ENCODE measurements around the gene SLC17A7.
A peak's percentile ranks its signal among the peaks of the same experiment; 100 is the strongest.

SLC17A7 gene

GRCh38 chr19:49443366-49444099 lies 2.2 kb upstream of the SLC17A7 start:
- peak; percentile 95 for DNase-seq

GRCh38 chr19:49442771-49443365 lies 1.5 kb upstream of the SLC17A7 start:
- DNase-seq: peak; percentile 63

DNA sequence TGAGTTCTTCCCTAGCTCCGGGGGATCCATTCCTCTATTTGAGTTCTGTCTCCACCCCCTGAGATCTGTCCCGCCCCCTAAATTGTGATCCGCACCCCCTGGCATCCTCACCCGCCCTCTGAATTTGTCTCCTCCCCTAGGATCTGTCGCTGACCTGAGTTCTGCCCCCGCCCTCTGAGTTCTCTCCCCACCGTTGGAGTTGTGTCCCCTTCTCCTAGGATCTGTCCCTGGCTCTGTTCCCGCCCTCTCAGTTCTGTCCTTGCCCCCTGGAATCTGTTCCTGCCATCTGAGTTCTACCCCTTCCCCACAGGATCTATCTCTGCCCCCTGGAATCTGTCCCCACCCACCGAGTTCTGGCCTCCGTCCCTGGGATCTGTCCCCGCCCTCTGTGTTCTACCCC lies 1.0 kb upstream of the SLC17A7 start:
- DNase-seq: no peak

DNA sequence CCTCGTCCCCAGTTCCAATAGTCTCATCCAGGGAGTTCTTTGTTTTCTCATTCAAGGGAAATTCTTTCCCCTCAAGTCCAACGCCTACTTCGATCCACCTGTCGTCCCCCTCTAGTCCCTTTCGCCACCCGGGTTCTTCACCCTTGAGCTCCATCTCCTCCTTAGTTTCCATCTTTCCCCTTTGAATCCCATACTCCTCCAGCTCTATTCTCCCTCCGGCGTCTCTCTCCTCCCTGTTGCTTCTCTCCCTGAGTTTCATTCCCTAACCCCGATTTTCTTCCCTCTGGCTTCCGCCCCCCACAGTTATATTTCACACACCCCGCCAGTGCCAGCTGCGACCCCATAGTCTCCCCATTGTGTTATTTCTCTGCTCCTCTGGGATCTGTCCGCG lies 628 bp upstream of the SLC17A7 start:
- DNase-seq: no peak

- DNase-seq: no peak
Measured at GRCh38 chr19:49440439-49441209, 703 bp downstream of the SLC17A7 start.

- no peak for DNase-seq
Measured at GRCh38 chr19:49439836-49440235, 1.5 kb downstream of the SLC17A7 start.

GRCh38 chr19:49438261-49438660 lies 3.1 kb downstream of the SLC17A7 start:
- DNase-seq: no peak

- DNase-seq: no peak
Measured at GRCh38 chr19:49437231-49437630, 4.1 kb downstream of the SLC17A7 start.

GRCh38 chr19:49436381-49437017 lies 4.8 kb downstream of the SLC17A7 start:
- DNase-seq: peak; percentile 60

- no peak for DNase-seq
Measured at GRCh38 chr19:49435670-49436069, 5.7 kb downstream of the SLC17A7 start.

DNA sequence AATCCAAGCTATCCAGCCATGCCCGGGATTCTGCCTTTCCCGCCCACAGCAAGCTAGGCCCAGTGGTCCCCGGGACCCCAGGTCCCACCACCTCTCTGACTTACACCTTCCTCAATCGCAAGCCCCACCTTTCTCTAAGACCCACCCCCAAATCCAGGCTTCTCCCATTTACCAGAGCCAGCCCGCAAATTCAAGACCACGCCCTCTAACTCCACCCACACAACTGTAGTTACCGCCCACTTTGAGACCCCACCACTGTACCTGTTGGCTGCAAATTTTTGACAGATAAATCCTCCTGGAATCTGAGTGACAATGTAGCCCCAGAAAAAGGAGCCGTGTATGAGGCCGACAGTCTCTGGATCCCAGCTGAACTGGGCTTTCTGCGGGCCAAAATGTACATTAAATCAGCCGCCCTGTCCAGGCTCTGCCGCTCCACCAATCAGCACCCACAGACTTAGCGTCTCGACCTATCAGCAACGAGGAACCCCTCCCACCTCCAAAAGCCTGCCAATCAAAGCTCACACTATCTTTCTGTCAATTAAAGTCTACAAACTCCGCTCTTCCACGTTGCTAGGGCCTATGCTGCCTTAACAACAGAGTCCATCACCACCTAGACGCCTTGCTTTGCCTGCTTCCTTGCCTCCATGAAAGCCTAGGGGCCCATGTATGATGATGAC lies 6.3 kb downstream of the SLC17A7 start:
- DNase-seq: no peak

GRCh38 chr19:49433240-49433901 lies 8.0 kb downstream of the SLC17A7 start:
- no peak for DNase-seq

DNA sequence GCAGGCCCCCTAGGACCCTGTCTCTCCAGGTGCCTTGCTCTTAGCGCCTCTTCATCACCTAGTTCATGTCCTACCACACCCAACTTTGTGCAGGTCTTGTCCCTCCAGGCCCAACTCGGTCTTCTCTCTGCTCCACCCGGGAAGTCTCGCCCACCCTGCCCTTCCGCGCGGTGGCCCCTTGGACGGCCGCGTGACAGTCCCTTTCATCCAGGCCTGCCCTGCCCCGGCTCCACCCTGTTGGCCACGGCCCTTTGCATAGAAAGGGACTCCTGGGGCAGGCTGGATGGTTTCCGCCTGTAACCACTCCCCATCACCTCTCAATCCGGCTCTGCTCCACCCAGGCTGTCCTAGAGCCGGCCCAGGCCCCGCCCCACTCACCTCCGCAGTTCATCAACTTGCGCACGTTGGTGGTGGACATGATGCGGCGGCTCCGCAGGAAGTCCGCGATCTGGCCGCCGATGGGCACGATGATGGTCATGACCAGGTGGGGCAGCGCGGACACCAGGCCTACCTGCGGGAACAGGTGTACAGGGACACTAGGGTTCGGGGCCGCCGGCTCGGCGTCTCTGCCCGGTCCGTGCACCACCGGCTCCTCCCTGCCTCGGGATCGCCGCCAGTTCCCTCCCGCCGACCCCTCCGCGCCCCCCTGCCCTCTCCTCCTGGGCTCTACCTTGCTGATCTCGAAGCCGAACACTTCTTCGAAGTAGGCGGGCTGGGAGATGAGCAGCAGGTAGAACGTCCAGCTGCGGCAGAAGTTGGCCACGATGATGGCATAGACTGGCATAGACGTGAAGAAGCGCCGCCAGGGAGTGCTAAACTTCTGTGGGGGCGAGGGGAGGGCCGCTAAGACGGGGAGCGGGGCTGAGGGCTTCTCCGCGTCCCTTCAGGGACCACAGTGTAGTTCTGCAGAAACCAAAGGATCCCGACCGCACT lies 8.9 kb downstream of the SLC17A7 start:
- no peak for DNase-seq

DNA sequence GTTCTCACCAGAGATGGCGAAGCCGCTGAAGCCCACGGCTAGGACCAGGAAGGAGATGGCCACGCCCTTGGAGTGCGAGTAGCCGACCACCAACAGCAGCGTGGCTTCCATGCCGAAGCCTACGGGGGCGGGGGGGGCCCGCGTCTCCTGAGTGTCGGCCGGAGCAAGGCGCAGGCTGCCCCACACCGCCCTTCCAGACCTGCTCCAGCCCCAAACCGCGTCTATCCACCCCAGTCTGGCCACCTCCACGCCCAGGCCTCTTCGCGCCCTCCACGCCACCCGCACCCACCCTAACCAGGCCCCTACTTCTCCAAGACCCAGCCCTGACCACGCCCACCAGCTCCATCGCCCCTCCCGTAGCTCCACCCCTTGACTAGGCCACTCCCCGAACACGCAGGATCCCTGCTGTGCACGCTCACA lies 10.0 kb downstream of the SLC17A7 start:
- peak; percentile 23 for DNase-seq

- DNase-seq: peak; percentile 44
Measured at GRCh38 chr19:49430678-49431329, 10.5 kb downstream of the SLC17A7 start.

- no peak for DNase-seq
Measured at GRCh38 chr19:49430172-49430677, 11.1 kb downstream of the SLC17A7 start.

DNA sequence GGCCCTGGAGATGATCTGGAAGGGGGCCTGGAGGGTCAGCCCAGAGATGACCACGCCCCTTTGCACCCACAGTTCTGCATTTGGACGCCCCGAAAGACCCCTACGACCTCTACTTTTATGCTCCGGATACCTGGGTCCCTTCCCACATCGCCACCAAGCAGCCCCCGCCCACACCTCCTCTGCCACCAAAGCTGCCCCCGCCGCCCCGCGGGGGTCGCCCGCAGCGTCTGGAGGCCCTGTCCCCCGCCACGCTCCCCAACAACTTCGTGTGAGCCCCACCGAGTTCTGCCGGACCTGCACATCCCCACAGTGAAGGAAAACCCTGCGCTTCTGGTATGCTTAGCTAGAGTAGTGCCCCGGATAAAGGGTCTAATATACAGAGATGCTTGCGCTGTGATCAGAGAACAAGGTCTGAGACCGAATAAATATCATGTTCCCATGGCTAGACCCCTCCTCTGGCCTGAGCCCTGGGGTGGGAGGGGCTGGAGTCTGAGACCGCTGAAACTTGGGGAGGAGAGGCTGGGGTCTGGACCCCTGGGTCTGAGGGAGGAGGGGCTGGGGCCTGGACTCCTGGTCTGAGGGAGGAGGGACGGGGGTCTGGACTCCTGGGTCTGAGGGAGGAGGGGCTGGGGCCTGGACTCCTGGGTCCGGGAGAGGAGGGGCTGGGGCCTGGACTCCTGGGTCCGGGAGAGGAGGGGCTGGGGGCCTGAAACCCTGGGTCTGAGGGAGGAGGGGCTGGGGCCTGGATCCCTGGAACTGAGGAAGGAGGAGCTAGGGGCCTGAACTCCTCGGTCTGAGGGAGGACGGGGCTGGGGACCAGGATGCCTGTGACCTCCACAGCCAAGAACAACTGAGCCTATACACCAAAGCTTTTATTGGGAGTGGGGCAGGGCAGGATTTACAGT lies 12.5 kb downstream of the SLC17A7 start:
- no peak for DNase-seq

DNA sequence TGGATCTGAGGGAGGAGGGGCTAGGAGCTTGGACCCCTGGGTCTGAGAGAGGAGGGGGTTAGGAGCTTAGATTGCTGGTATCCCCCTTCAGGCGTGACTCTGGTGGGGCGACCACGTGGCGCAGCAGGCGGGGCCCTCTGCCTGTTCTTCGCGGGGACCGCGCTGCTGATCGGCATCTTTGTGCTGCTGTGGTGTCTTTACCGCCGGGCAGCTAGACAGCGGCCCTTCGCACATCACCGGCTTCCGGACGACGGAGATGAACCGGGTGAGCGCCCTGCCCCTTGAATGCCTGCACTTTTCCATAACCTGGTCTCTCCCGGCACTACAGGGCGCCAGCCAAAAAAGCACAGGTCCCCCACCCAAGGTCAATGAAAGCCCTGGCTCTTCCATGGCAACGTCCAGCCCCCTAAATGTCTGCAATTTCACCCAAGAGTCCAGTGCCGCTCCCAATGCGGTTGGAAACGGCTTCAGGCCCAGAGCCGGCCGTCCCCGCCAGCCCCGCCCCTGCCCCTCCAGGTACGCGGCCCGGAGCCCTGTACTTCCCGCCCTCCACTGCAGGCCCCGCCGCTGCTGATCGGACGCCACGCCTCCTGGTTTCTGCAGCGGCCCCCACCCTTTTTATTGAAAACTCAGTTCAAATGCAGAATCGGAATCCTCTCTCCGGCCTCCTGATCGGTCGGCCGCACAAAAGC lies 13.3 kb downstream of the SLC17A7 start:
- peak; percentile 21 for DNase-seq

- no peak for DNase-seq
Measured at GRCh38 chr19:49427339-49427738, 14.0 kb downstream of the SLC17A7 start.

Data from stimulated activated CD4-positive, alpha-beta T cell treated with anti-CD3 and anti-CD28 coated beads, Interleukin-4, amount 100 ng/mL, for 24 hours (primary cell).